ENCODE results near the gene QSOX2. TPM values are rescaled to one million over a fixed set of nuclear protein-coding genes. Genes with fewer than 3 reads are reported as not detected.

The QSOX2 gene
- total RNA-seq, 8 experiments from 2014 or later = 10.3 to 17.8 (median 15.1) TPM

- 80% methylated on average over 2 of the region's 14 CpGs; no CpG with 5 or more reads in 9 of the 10 experiments for WGBS, 10 experiments
- ATAC-seq (replicated peaks in 6 of 8) = no peak
- Histone ChIP-seq H3K27ac (no peak overlapping the region), H3K4me3 (no peak overlapping the region), H3K4me1 (replicated peaks in 1 of 2) (peaks cover 67 to 69% of the 10 kb centered on the region in 2 donors)
- in situ Hi-C loops (cut with MboI; ENCODE audit: low pct_unique_long_range_greater_than_20kb in 2 of 9, low sequenced_read_pairs in 9 of 9, unreplicated experiment in 9 of 9) = no loop called here
Measured at GRCh38 chr9:136186386-136186785, 59.2 kb downstream of the QSOX2 start.

GRCh38 chr9:136185596-136186366, 59.8 kb downstream of the QSOX2 start:
- Histone ChIP-seq H3K4me3 (no peak overlapping the region), H3K27ac (peak overlapping the region in 1 of 2 donors; percentile 22), H3K4me1 (replicated peaks in 1 of 2) (peaks cover 61 to 65% of the 10 kb centered on the region in 2 donors)
- peak in 5 of 8 experiments; percentile 27 to 58 (median 44) for ATAC-seq (replicated peaks in 6 of 8)
- in situ Hi-C loops (cut with MboI; ENCODE audit: low pct_unique_long_range_greater_than_20kb in 2 of 9, low sequenced_read_pairs in 9 of 9, unreplicated experiment in 9 of 9) = no loop called here
- WGBS, 10 experiments = no CpG with 5 or more reads among the region's 32 CpGs

GRCh38 chr9:136185066-136185465, 60.5 kb downstream of the QSOX2 start:
- peak in 2 of 8 experiments; percentile 4 to 14 for ATAC-seq (replicated peaks in 6 of 8)
- WGBS, 10 experiments = 0 to 100% (median 69%) methylated on average over 1 to 4 of the region's 19 CpGs; no CpG with 5 or more reads in 6 of the 10 experiments
- in situ Hi-C loops (cut with MboI; ENCODE audit: low pct_unique_long_range_greater_than_20kb in 2 of 9, low sequenced_read_pairs in 9 of 9, unreplicated experiment in 9 of 9) = no loop called here
- Histone ChIP-seq H3K4me1 (replicated peaks in 1 of 2) (peaks cover 57 to 65% of the 10 kb centered on the region in 2 donors), H3K27ac (no peak overlapping the region), H3K4me3 (no peak overlapping the region)

GRCh38 chr9:136182850-136183422, 62.7 kb downstream of the QSOX2 start:
- in situ Hi-C loops (cut with MboI; ENCODE audit: low pct_unique_long_range_greater_than_20kb in 2 of 9, low sequenced_read_pairs in 9 of 9, unreplicated experiment in 9 of 9) = no loop called here
- Histone ChIP-seq H3K27ac (no peak overlapping the region), H3K4me3 (no peak overlapping the region), H3K4me1 (replicated peaks in 1 of 2) (peaks cover 64 to 67% of the 10 kb centered on the region in 2 donors)
- 60 to 81% (median 70%) methylated on average over 1 to 4 of the region's 18 CpGs; no CpG with 5 or more reads in 6 of the 10 experiments for WGBS, 10 experiments
- no peak for ATAC-seq (replicated peaks in 6 of 8)

GRCh38 chr9:136182420-136182787, 63.2 kb downstream of the QSOX2 start:
- in situ Hi-C loops (cut with MboI; ENCODE audit: low pct_unique_long_range_greater_than_20kb in 2 of 9, low sequenced_read_pairs in 9 of 9, unreplicated experiment in 9 of 9) = no loop called here

GRCh38 chr9:136181784-136182419, 63.7 kb downstream of the QSOX2 start:
- Histone ChIP-seq H3K4me1 (replicated peaks in 1 of 2) (peaks cover 68 to 75% of the 10 kb centered on the region in 2 donors), H3K27ac (peak overlapping the region; percentile 49 to 53), H3K4me3 (no peak overlapping the region)
- WGBS, 10 experiments = 0 to 100% (median 72%) methylated on average over 1 to 2 of the region's 8 CpGs; no CpG with 5 or more reads in 6 of the 10 experiments
- in situ Hi-C loops (cut with MboI; ENCODE audit: low pct_unique_long_range_greater_than_20kb in 2 of 9, low sequenced_read_pairs in 9 of 9, unreplicated experiment in 9 of 9) = no loop called here
- peak in 6 of 8 experiments; percentile 19 to 49 (median 32) for ATAC-seq (replicated peaks in 6 of 8)

More at GRCh38 chr9:136182420-136182787, 63.2 kb downstream of the QSOX2 start:
- no peak overlapping the region for H3K4me3 ChIP-seq
- H3K4me1 ChIP-seq (replicated peaks in 1 of 2) = peaks cover 66 to 70% of the 10 kb centered on the region in 2 donors
- no peak overlapping the region for H3K27ac ChIP-seq
- WGBS, 10 experiments = 10 to 100% (median 70%) methylated on average over 1 to 8 of the region's 14 CpGs; no CpG with 5 or more reads in 1 of the 10 experiments
- peak in 3 of 8 experiments; percentile 18 to 65 (median 26) for ATAC-seq (replicated peaks in 6 of 8)

- in situ Hi-C loops (cut with MboI; ENCODE audit: low pct_unique_long_range_greater_than_20kb in 2 of 9, low sequenced_read_pairs in 9 of 9, unreplicated experiment in 9 of 9) = no loop called here
- peaks cover 61 to 70% of the 10 kb centered on the region in 2 donors for H3K4me1 ChIP-seq (replicated peaks in 1 of 2)
- H3K4me3 ChIP-seq = no peak overlapping the region
- no peak overlapping the region for H3K27ac ChIP-seq
- peak in 3 of 8 experiments; percentile 8 to 42 (median 12) for ATAC-seq (replicated peaks in 6 of 8)
- 20 to 51% (median 20%) methylated on average over 1 to 2 of the region's 11 CpGs; no CpG with 5 or more reads in 7 of the 10 experiments for WGBS, 10 experiments
Measured at GRCh38 chr9:136180586-136180985, 65.0 kb downstream of the QSOX2 start.

GRCh38 chr9:136179761-136180160, 65.9 kb downstream of the QSOX2 start:
- H3K27ac ChIP-seq = no peak overlapping the region
- H3K4me3 ChIP-seq = no peak overlapping the region
- 100% methylated on average over 4 of the region's 13 CpGs; no CpG with 5 or more reads in 9 of the 10 experiments for WGBS, 10 experiments
- H3K4me1 ChIP-seq (replicated peaks in 1 of 2) = peaks cover 61 to 69% of the 10 kb centered on the region in 2 donors
- in situ Hi-C loops (cut with MboI; ENCODE audit: low pct_unique_long_range_greater_than_20kb in 2 of 9, low sequenced_read_pairs in 9 of 9, unreplicated experiment in 9 of 9) = no loop called here
- no peak for ATAC-seq (replicated peaks in 6 of 8)

GRCh38 chr9:136179101-136179616, 66.5 kb downstream of the QSOX2 start:
- H3K27ac ChIP-seq = no peak overlapping the region
- WGBS, 10 experiments = 0 to 90% (median 53%) methylated on average over 1 to 8 of the region's 12 CpGs; no CpG with 5 or more reads in 3 of the 10 experiments
- H3K4me3 ChIP-seq = no peak overlapping the region
- H3K4me1 ChIP-seq (replicated peaks in 1 of 2) = peaks cover 57 to 64% of the 10 kb centered on the region in 2 donors
- in situ Hi-C loops (cut with MboI; ENCODE audit: low pct_unique_long_range_greater_than_20kb in 2 of 9, low sequenced_read_pairs in 9 of 9, unreplicated experiment in 9 of 9) = no loop called here
- no peak for ATAC-seq (replicated peaks in 6 of 8)

GRCh38 chr9:136178773-136179075, 66.9 kb downstream of the QSOX2 start:
- no peak for ATAC-seq (replicated peaks in 6 of 8)
- 0 to 80% (median 36%) methylated on average over 1 to 5 of the region's 8 CpGs; no CpG with 5 or more reads in 6 of the 10 experiments for WGBS, 10 experiments
- no peak overlapping the region for H3K4me3 ChIP-seq
- in situ Hi-C loops (cut with MboI; ENCODE audit: low pct_unique_long_range_greater_than_20kb in 2 of 9, low sequenced_read_pairs in 9 of 9, unreplicated experiment in 9 of 9) = no loop called here
- H3K27ac ChIP-seq = no peak overlapping the region
- peaks cover 57 to 64% of the 10 kb centered on the region in 2 donors for H3K4me1 ChIP-seq (replicated peaks in 1 of 2)

- H3K27ac ChIP-seq = no peak overlapping the region
- 40% methylated on average over 1 of the region's 21 CpGs; no CpG with 5 or more reads in 9 of the 10 experiments for WGBS, 10 experiments
- in situ Hi-C loops (cut with MboI; ENCODE audit: low pct_unique_long_range_greater_than_20kb in 2 of 9, low sequenced_read_pairs in 9 of 9, unreplicated experiment in 9 of 9) = no loop called here
- peaks cover 56 to 62% of the 10 kb centered on the region in 2 donors for H3K4me1 ChIP-seq (replicated peaks in 1 of 2)
- no peak for ATAC-seq (replicated peaks in 6 of 8)
- no peak overlapping the region for H3K4me3 ChIP-seq
Measured at GRCh38 chr9:136178061-136178772, 67.4 kb downstream of the QSOX2 start.

GRCh38 chr9:136177224-136177623, 68.4 kb downstream of the QSOX2 start:
- no peak overlapping the region for H3K4me3 ChIP-seq
- no peak overlapping the region for H3K27ac ChIP-seq
- in situ Hi-C loops (cut with MboI; ENCODE audit: low pct_unique_long_range_greater_than_20kb in 2 of 9, low sequenced_read_pairs in 9 of 9, unreplicated experiment in 9 of 9) = no loop called here
- ATAC-seq (replicated peaks in 6 of 8) = peak in 6 of 8 experiments; percentile 3 to 35 (median 22)
- 62 to 72% methylated on average over 3 to 5 of the region's 14 CpGs; no CpG with 5 or more reads in 8 of the 10 experiments for WGBS, 10 experiments
- H3K4me1 ChIP-seq (replicated peaks in 1 of 2) = peaks cover 46 to 52% of the 10 kb centered on the region in 2 donors
